ENCODE data around the gene SUN1.
A peak's percentile ranks its signal among the peaks of the same experiment; 100 is the strongest.
"Not testable (repeated sequence)": the region's sequence is repeated elsewhere in the genome, so short reads cannot be mapped to it uniquely, and the experiment has no call there.

The SUN1 gene

GRCh38 chr7:908591-909357 is 76.5 kb downstream of the SUN1 start:
- H3K27ac ChIP-seq (ENCODE audit: low read length), result not testable (repeated sequence)

DNA sequence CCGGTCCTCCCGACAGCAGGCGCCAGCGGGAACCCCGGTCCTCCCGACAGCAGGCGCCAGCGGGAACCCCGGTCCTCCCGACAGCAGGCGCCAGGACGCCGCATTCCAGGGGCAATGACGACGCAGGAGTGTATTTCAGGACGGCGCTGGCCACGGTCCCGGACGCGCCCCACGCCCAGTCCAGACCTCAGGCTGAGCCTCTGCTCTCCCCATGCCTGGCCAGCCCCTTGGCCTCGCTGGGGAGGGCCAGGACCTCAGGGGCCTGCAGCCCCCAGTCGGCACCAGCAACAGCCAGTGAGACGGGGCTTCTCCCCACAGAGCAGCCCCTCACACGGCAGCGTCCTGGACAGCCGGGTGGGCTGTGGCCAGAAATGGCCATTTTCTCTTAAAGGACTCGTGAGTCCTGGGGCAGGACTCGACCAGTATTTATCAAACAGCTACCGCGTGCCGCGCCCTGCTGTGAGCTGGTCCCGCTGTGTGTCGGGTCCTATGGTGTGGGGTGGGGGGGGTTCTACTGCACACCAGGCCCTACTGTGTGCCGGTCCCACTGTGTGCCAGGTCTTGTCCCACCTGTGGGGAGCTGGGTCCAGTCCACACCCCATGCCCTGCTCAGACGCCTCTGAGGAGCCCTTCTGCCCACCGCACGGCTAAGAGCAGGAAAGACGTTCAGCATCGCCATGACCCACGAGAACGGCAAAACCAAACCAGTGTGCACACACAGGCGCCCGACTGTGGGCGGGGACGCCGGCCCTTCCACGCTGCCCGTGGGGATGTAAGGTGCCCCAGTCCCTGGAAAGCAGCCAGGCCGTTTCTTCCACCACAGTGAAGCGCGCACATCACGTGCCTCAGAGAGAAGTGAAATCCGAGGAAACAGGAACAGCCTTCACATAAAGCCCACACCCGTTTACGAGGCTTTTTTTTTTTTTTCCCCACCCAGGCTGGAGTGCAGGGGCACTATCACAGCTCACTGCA is 77.4 kb downstream of the SUN1 start:
- H3K4me3 ChIP-seq (ENCODE audit: low read length in 2 of 2), result peak overlapping the region; percentile 16 to 66
- peak overlapping the region; percentile 24 for H3K27ac ChIP-seq (ENCODE audit: low read length)
- H3K9me3 ChIP-seq (ENCODE audit: control insufficient read depth in 2 of 2, low read length in 2 of 2), result no peaks in the 10 kb centered on the region
- peak overlapping the region in 1 of 2 donors; percentile 26 for H3K9ac ChIP-seq (ENCODE audit: low read length in 2 of 2)
- peaks cover 14% of the 10 kb centered on the region for H3K4me1 ChIP-seq (ENCODE audit: control insufficient read depth, insufficient read depth, low read length)
- no peaks in the 10 kb centered on the region for H3K36me3 ChIP-seq (ENCODE audit: control insufficient read depth in 2 of 2, insufficient read depth in 2 of 2, low read length in 2 of 2)
- H3K27me3 ChIP-seq (ENCODE audit: control insufficient read depth in 1 of 2, insufficient read depth in 2 of 2, low read length in 2 of 2), result no peaks in the 10 kb centered on the region

More at GRCh38 chr7:908591-909357, 76.5 kb downstream of the SUN1 start:
- Histone ChIP-seq H3K4me1 (ENCODE audit: control insufficient read depth, insufficient read depth, low read length) (peaks cover 12% of the 10 kb centered on the region), H3K4me3 (ENCODE audit: low read length in 2 of 2) (peak overlapping the region; percentile 16 to 66)
- H3K9ac ChIP-seq (ENCODE audit: low read length in 2 of 2); H3K9me3 ChIP-seq (ENCODE audit: control insufficient read depth in 2 of 2, low read length in 2 of 2); H3K36me3 ChIP-seq (ENCODE audit: control insufficient read depth in 2 of 2, insufficient read depth in 2 of 2, low read length in 2 of 2); H3K27me3 ChIP-seq (ENCODE audit: control insufficient read depth in 1 of 2, insufficient read depth in 2 of 2, low read length in 2 of 2): not testable (repeated sequence)

DNA sequence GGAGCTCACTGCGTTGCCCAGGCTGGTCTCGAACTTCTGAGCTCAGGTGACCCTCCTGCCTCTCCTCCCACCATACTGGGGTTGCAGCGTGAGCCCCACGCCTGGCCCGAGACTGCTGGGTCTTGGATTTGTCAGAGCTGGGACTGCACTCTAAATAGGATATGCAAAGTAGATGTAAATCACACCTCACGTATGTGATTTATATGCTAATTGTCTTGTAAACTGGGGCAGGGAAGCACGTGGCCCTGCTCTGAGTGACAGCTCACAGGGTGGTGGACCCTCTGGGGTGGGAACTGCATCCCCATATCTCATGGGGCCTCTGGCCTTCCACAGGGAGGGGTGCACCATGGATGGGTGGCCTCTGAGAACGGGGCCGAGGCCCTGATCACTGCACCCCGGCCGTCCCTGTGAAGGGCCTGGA is 78.2 kb downstream of the SUN1 start:
- Histone ChIP-seq H3K9me3 (ENCODE audit: control insufficient read depth in 2 of 2, low read length in 2 of 2) (no peaks in the 10 kb centered on the region), H3K4me1 (ENCODE audit: control insufficient read depth, insufficient read depth, low read length) (peaks cover 19% of the 10 kb centered on the region), H3K36me3 (ENCODE audit: control insufficient read depth in 2 of 2, insufficient read depth in 2 of 2, low read length in 2 of 2) (no peaks in the 10 kb centered on the region), H3K27me3 (ENCODE audit: control insufficient read depth in 1 of 2, insufficient read depth in 2 of 2, low read length in 2 of 2) (no peaks in the 10 kb centered on the region), H3K9ac (ENCODE audit: low read length in 2 of 2) (no peak overlapping the region), H3K4me3 (ENCODE audit: low read length in 2 of 2) (no peak overlapping the region), H3K27ac (ENCODE audit: low read length) (no peak overlapping the region)

DNA sequence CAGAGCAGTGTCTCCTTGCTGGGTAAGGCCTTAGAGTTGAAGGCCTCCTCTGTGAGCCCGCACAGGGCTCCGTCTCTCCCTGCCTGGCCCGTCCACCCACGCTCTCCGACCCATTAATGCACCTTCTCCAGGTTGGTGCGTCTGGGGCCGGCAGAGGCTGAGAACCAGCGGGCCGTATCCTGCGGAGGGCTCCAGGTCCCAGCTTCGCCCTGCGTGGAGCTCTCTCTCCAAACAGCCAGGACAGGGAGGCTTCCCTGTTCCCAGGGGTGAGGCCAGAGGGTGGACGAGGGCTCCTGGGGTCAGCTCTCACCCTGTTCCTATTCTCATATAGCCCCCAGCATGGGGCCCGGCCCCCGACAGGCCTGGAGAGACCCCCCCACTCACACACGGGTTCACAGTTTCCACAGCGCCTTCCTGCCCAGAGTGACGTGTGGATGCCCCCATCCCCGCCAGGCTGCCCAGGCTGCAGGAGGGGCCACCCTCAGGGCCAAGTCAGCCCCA is 78.7 kb downstream of the SUN1 start:
- H3K27me3 ChIP-seq (ENCODE audit: control insufficient read depth in 1 of 2, insufficient read depth in 2 of 2, low read length in 2 of 2), result no peaks in the 10 kb centered on the region
- no peak overlapping the region for H3K27ac ChIP-seq (ENCODE audit: low read length)
- no peak overlapping the region for H3K9ac ChIP-seq (ENCODE audit: low read length in 2 of 2)
- H3K36me3 ChIP-seq (ENCODE audit: control insufficient read depth in 2 of 2, insufficient read depth in 2 of 2, low read length in 2 of 2), result no peaks in the 10 kb centered on the region
- no peaks in the 10 kb centered on the region for H3K9me3 ChIP-seq (ENCODE audit: control insufficient read depth in 2 of 2, low read length in 2 of 2)
- peaks cover 21% of the 10 kb centered on the region for H3K4me1 ChIP-seq (ENCODE audit: control insufficient read depth, insufficient read depth, low read length)
- no peak overlapping the region for H3K4me3 ChIP-seq (ENCODE audit: low read length in 2 of 2)

- no peaks in the 10 kb centered on the region for H3K9me3 ChIP-seq (ENCODE audit: control insufficient read depth in 2 of 2, low read length in 2 of 2)
- H3K36me3 ChIP-seq (ENCODE audit: control insufficient read depth in 2 of 2, insufficient read depth in 2 of 2, low read length in 2 of 2), result no peaks in the 10 kb centered on the region
- no peak overlapping the region for H3K27ac ChIP-seq (ENCODE audit: low read length)
- no peak overlapping the region for H3K4me3 ChIP-seq (ENCODE audit: low read length in 2 of 2)
- peaks cover 30% of the 10 kb centered on the region for H3K4me1 ChIP-seq (ENCODE audit: control insufficient read depth, insufficient read depth, low read length)
- H3K9ac ChIP-seq (ENCODE audit: low read length in 2 of 2), result no peak overlapping the region
- no peaks in the 10 kb centered on the region for H3K27me3 ChIP-seq (ENCODE audit: control insufficient read depth in 1 of 2, insufficient read depth in 2 of 2, low read length in 2 of 2)
Measured at GRCh38 chr7:911791-912480, 79.7 kb downstream of the SUN1 start.

DNA sequence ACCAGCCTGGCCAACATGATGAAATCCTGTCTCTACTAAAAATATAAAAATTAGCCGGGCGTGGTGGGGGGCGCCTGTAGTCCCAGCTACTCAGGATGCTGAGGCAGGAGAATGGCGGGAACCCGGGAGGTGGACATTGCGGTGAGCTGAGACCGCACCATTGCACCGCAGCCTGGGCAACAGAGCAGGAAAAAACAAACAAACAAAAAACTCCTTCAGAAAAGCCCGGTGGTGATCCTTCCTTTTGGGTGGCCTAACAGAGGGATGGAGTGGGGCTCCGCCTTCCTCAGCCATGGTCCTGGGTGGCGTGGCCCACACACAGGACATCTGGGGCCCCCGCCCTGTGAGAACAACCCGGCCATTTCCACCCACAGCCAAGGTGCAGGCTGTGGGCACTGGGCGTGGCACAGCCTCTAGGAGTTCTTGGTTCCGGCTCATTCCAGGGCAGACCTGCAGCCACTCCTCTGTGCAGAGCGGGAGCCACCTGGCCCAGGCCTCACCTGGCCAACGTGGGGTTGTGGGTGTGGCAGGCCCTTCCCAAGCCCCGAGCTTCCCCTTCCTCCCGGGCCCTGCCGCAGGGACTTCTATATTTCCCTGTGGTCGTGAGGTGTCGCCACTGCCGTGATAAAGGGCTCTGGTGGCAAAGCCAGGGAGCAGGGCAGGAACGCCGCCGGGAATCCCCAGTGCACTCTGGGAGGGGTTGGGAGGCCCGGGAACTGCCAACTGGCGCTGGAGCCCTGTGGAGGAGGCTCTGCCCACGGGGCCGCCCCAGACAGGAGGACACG is 81.7 kb downstream of the SUN1 start:
- Histone ChIP-seq H3K9ac (ENCODE audit: low read length in 2 of 2) (no peak overlapping the region), H3K9me3 (ENCODE audit: control insufficient read depth in 2 of 2, low read length in 2 of 2) (no peaks in the 10 kb centered on the region)

GRCh38 chr7:914521-915194 is 82.4 kb downstream of the SUN1 start:
- Histone ChIP-seq H3K4me1 (ENCODE audit: control insufficient read depth, insufficient read depth, low read length) (peaks cover 22% of the 10 kb centered on the region), H3K27ac (ENCODE audit: low read length) (no peak overlapping the region), H3K36me3 (ENCODE audit: control insufficient read depth in 2 of 2, insufficient read depth in 2 of 2, low read length in 2 of 2) (peaks cover 0 to 4% of the 10 kb centered on the region in 2 donors), H3K9me3 (ENCODE audit: control insufficient read depth in 2 of 2, low read length in 2 of 2) (no peaks in the 10 kb centered on the region), H3K27me3 (ENCODE audit: control insufficient read depth in 1 of 2, insufficient read depth in 2 of 2, low read length in 2 of 2) (no peaks in the 10 kb centered on the region), H3K4me3 (ENCODE audit: low read length in 2 of 2) (no peak overlapping the region), H3K9ac (ENCODE audit: low read length in 2 of 2) (no peak overlapping the region)

More for the DNA sequence above, 81.7 kb downstream of the SUN1 start:
- H3K27me3 ChIP-seq (ENCODE audit: control insufficient read depth in 1 of 2, insufficient read depth in 2 of 2, low read length in 2 of 2), result no peaks in the 10 kb centered on the region
- H3K27ac ChIP-seq (ENCODE audit: low read length), result no peak overlapping the region
- peaks cover 0 to 2% of the 10 kb centered on the region in 2 donors for H3K36me3 ChIP-seq (ENCODE audit: control insufficient read depth in 2 of 2, insufficient read depth in 2 of 2, low read length in 2 of 2)
- no peak overlapping the region for H3K4me3 ChIP-seq (ENCODE audit: low read length in 2 of 2)
- peaks cover 27% of the 10 kb centered on the region for H3K4me1 ChIP-seq (ENCODE audit: control insufficient read depth, insufficient read depth, low read length)

DNA sequence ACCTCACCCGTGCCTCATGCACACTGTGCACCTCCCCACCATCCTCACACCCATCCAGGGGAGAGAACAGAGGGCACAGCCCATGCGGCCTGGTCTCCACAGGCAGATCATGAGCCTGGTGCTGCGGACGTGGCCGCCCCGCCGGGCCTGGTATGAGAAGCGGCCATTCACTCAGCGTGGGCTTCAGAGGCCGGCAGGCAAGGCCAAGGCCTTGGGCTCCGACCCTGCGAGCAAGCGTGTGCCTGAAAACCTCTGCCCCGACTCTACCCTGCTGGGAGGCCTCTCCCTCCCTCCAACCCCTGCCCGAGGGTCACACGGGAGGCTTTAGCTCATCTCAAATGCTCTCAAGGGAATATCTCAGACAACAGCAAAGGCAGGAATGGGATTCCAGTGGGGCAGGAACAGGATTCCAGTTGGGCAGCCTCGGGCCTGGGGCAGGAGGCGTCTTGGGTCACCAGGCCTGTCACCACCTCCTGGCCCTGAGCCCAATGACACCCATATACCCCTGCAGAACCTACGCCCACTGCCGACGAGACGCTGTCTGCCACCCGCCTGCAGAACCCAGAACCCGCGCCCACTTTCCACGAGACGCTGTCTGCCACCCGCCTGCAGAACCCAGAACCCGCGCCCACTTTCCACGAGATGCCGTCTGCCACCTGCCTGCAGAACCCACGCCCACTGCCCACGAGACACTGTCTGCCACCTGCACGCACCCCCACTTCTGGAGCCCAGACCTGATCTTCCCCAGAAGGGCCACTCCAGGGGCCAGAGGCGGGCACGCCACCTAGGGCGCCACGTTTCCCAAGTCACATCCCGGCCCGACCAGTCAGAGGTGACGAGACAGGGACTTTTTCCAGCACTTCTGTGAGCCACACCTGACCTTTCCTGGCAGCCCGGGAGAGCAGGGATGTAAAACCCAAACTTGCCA is 83.3 kb downstream of the SUN1 start:
- H3K9ac ChIP-seq (ENCODE audit: low read length in 2 of 2), result no peak overlapping the region
- H3K4me1 ChIP-seq (ENCODE audit: control insufficient read depth, insufficient read depth, low read length), result peaks cover 18% of the 10 kb centered on the region
- H3K4me3 ChIP-seq (ENCODE audit: low read length in 2 of 2), result no peak overlapping the region
- peaks cover 0 to 4% of the 10 kb centered on the region in 2 donors for H3K36me3 ChIP-seq (ENCODE audit: control insufficient read depth in 2 of 2, insufficient read depth in 2 of 2, low read length in 2 of 2)
- no peak overlapping the region for H3K27ac ChIP-seq (ENCODE audit: low read length)
- H3K27me3 ChIP-seq (ENCODE audit: control insufficient read depth in 1 of 2, insufficient read depth in 2 of 2, low read length in 2 of 2), result no peaks in the 10 kb centered on the region
- H3K9me3 ChIP-seq (ENCODE audit: control insufficient read depth in 2 of 2, low read length in 2 of 2), result no peaks in the 10 kb centered on the region

All from stomach smooth muscle (tissue), 2 donors.